Tibial artery (tissue), 4 donors: ENCODE data around the gene RILPL1.
A peak's percentile ranks its signal among the peaks of the same experiment; 100 is the strongest.
"Not testable (repeated sequence)": the region's sequence is repeated elsewhere in the genome, so short reads cannot be mapped to it uniquely, and the experiment has no call there.

ENCODE experiments used
- DNase-seq, 2 donors: peaks; one replicate each; pipeline ENCODE4 v3.0.0-alpha.2; 2019
- H3K27ac ChIP-seq, 2 donors: fragments of 200-600 bp; sonication (generic) in 1 of 2; 1 replicate in 1 of 2; 2 replicates in 1 of 2; pipeline ENCODE4 v1.5.1; 2018 to 2019; ENCODE audit warnings: mild to moderate bottlenecking in 1 of 2
- H3K27me3 ChIP-seq, 2 donors: fragments of 200-600 bp; sonication (generic) in 1 of 2; one replicate each; pipeline versions ENCODE4 v1.5.1 to v1.6.0; 2016 to 2019
- H3K36me3 ChIP-seq, 3 donors: fragments of 200-600 bp; sonication (generic) in 2 of 3; one replicate each; pipeline ENCODE4 v1.5.1; 2016 to 2019; ENCODE audit warnings: mild to moderate bottlenecking in 2 of 3
- H3K4me1 ChIP-seq, 4 donors: fragments of 200-600 bp; sonication (generic) in 2 of 4; 1 replicate in 3 of 4; 2 replicates in 1 of 4; pipeline ENCODE4 v1.5.1; 2016 to 2019
- H3K4me3 ChIP-seq, 2 donors: fragments of 200-600 bp; sonication (generic) in 1 of 2; 1 replicate in 1 of 2; 2 replicates in 1 of 2; pipeline ENCODE4 v1.5.1; 2018 to 2019; ENCODE audit warnings: mild to moderate bottlenecking in 2 of 2
- H3K9me3 ChIP-seq, 3 donors: fragments of 200-600 bp; sonication (generic) in 1 of 3; one replicate each; pipeline ENCODE4 v1.5.1; 2016 to 2019
- CTCF ChIP-seq, 2 experiments: fragments of 200-600 bp in 1 of 2; fragments of 450-650 bp in 1 of 2; IDR thresholded peaks; one replicate each; pipeline ENCODE4 v1.5.1; 2017 to 2019; ENCODE audit warnings: antibody characterized with exemption in 2 of 2, mild to moderate bottlenecking in 1 of 2, moderate library complexity in 1 of 2
- intact Hi-C: fragments of 100-400 bp; cut with DNase I; formaldehyde crosslinking; loops from one replicate; pipeline ENCODE4 v1.15.0; 2023; ENCODE audit warnings: low total_unique reads

RILPL1 gene

GRCh38 chr12:123519141-123520001 lies 14.1 kb downstream of the RILPL1 start:
- intact Hi-C loops: no loop called here
- DNase-seq: peak; percentile 39 to 77
- Histone ChIP-seq H3K9me3 (no peaks in the 10 kb centered on the region), H3K27ac (peak overlapping the region; percentile 75 to 83), H3K4me1 (peaks cover 0 to 27% (median 16%) of the 10 kb centered on the region in 4 donors), H3K4me3 (peak overlapping the region; percentile 13 to 23), H3K36me3 (peaks cover 49 to 64% (median 58%) of the 10 kb centered on the region in 3 donors), H3K27me3 (no peaks in the 10 kb centered on the region)
- TF ChIP-seq CTCF (IDR thresholded peaks at IDR 0.05): no peak

GRCh38 chr12:123516216-123516780 lies 17.2 kb downstream of the RILPL1 start:
- no peaks in the 10 kb centered on the region for H3K9me3 ChIP-seq
- no peak for DNase-seq
- intact Hi-C loops: no loop called here
- TF ChIP-seq CTCF (IDR thresholded peaks at IDR 0.05): no peak
- H3K27ac ChIP-seq: peak overlapping the region; percentile 32 to 43
- no peaks in the 10 kb centered on the region for H3K27me3 ChIP-seq
- no peak overlapping the region for H3K4me3 ChIP-seq
- peaks cover 23 to 65% (median 48%) of the 10 kb centered on the region in 3 donors for H3K36me3 ChIP-seq
- H3K4me1 ChIP-seq: peaks cover 0 to 27% (median 16%) of the 10 kb centered on the region in 4 donors

- H3K27ac ChIP-seq, intact Hi-C loops, H3K4me3 ChIP-seq, DNase-seq, H3K9me3 ChIP-seq, H3K27me3 ChIP-seq: not testable (repeated sequence)
- Histone ChIP-seq H3K4me1 (peaks cover 0 to 17% (median 11%) of the 10 kb centered on the region in 4 donors), H3K36me3 (peaks cover 23 to 67% (median 48%) of the 10 kb centered on the region in 3 donors)
Measured at GRCh38 chr12:123514582-123515221, 18.8 kb downstream of the RILPL1 start.

- no peaks in the 10 kb centered on the region for H3K27me3 ChIP-seq
- peaks cover 0 to 8% (median 3%) of the 10 kb centered on the region in 4 donors for H3K4me1 ChIP-seq
- DNase-seq: no peak
- H3K9me3 ChIP-seq: no peaks in the 10 kb centered on the region
- H3K27ac ChIP-seq: peak overlapping the region in 1 of 2 donors; percentile 0
- TF ChIP-seq CTCF (IDR thresholded peaks at IDR 0.05): no peak
- intact Hi-C loops: no loop called here
- H3K36me3 ChIP-seq: peaks cover 23 to 73% (median 48%) of the 10 kb centered on the region in 3 donors
- H3K4me3 ChIP-seq: no peak overlapping the region
Measured at GRCh38 chr12:123513805-123514204, 19.7 kb downstream of the RILPL1 start.

- H3K4me3 ChIP-seq: no peak overlapping the region
- H3K27me3 ChIP-seq: no peaks in the 10 kb centered on the region
- H3K9me3 ChIP-seq: no peaks in the 10 kb centered on the region
- no peak for DNase-seq
- intact Hi-C loops: no loop called here
- peak overlapping the region in 1 of 2 donors; percentile 0 for H3K27ac ChIP-seq
- H3K36me3 ChIP-seq: peaks cover 20 to 75% (median 43%) of the 10 kb centered on the region in 3 donors
- TF ChIP-seq CTCF (IDR thresholded peaks at IDR 0.05): no peak
- H3K4me1 ChIP-seq: peaks cover 0 to under 1% (median 0%) of the 10 kb centered on the region in 4 donors
Measured at GRCh38 chr12:123512838-123513665, 20.5 kb downstream of the RILPL1 start.
